ENCODE results near the gene SNX22. TPM values are rescaled to one million over a fixed set of nuclear protein-coding genes. Genes with fewer than 3 reads are reported as not detected.

Gene SNX22
- total RNA-seq, 1 experiment from 2014 or later, result 0.91 TPM

DNA sequence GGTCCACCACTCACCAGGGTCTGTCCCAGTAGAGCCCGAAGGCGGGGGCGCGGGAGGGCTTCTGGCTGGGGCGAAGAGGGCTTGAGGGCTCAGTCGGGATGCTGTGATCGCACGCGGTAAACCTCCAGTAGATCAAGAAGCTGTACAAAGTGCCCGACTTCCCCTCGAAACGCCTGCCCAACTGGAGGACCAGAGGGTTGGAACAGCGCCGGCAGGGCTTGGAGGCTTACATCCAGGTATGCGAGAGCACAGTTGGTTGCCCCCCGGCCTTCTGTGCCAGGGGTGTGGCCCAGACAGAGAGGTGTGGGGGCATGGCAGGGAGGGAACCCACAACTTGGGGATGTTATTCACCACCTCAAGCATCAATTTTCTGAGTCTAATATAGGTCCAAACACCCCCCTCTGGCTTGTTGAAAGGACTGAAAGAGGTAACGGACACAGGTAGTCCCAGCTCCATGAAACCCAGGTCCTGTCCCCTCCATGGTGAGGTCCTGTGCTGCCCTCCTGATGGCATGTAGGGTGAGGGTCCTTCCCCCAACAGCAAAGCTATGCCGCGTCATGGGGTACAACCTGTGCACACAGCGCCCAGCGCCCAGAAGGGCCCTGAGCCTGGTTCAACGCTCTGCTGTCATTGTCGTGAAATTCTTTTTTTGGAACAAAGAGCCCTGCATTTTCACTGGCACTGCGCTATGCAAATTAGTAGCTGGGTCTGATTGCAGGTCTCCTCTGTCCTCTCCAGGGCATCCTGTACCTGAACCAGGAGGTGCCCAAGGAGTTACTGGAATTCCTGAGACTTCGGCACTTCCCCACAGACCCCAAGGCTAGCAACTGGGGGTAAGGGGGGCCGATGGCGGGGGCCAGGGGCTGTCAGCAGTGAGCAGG lies 1.2 kb downstream of the SNX22 start:
- ChIA-PET CTCF (interaction anchor here (0.5 to 2.4 kb wide), 9 partner anchors 10 to 559 kb away, joined by 3 to 19 read pairs (median 4); partner anchors contain the start of genes CIAO2A, PPIB and SNX1), POLR2A (interaction anchor here (0.6 to 1.4 kb wide), 3 partner anchors 10 to 1069 kb away, joined by 3 read pairs; partner anchors contain the start of gene PPIB)
- TF ChIP-seq, protein P1, sequence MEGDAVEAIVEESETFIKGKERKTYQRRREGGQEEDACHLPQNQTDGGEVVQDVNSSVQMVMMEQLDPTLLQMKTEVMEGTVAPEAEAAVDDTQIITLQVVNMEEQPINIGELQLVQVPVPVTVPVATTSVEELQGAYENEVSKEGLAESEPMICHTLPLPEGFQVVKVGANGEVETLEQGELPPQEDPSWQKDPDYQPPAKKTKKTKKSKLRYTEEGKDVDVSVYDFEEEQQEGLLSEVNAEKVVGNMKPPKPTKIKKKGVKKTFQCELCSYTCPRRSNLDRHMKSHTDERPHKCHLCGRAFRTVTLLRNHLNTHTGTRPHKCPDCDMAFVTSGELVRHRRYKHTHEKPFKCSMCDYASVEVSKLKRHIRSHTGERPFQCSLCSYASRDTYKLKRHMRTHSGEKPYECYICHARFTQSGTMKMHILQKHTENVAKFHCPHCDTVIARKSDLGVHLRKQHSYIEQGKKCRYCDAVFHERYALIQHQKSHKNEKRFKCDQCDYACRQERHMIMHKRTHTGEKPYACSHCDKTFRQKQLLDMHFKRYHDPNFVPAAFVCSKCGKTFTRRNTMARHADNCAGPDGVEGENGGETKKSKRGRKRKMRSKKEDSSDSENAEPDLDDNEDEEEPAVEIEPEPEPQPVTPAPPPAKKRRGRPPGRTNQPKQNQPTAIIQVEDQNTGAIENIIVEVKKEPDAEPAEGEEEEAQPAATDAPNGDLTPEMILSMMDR (IDR thresholded peaks at IDR 0.05; ENCODE audit: insufficient read depth in 1 of 2, low read depth in 1 of 2, low read length in 1 of 2, severe bottlenecking in 1 of 2, unreplicated experiment in 1 of 2), result no peak
- Mint-ChIP-seq H3K4me1 (ENCODE audit: low read depth, unreplicated experiment) (peaks cover 9% of the 10 kb centered on the region), H3K36me3 (ENCODE audit: insufficient read depth, unreplicated experiment) (peaks cover 53% of the 10 kb centered on the region), H3K27me3 (ENCODE audit: insufficient read depth, unreplicated experiment) (no peaks in the 10 kb centered on the region), H3K27ac (ENCODE audit: unreplicated experiment) (no peak overlapping the region), H3K9me3 (ENCODE audit: unreplicated experiment) (no peaks in the 10 kb centered on the region), H3K4me3 (ENCODE audit: unreplicated experiment) (peak overlapping the region; percentile 73)
- no peak for DNase-seq
- intact Hi-C loops (cut with micrococcal nuclease; ENCODE audit: unreplicated experiment), result loop anchor here (2.0 kb wide), 1 partner anchor 60 kb away; the partner anchor contains the start of gene CIAO2A
- no peaks in the 10 kb centered on the region for H3K36me3 ChIP-seq (ENCODE audit: control insufficient read depth, insufficient read depth, low read length)
- H3K4me3 ChIP-seq (ENCODE audit: low read depth, low read length), result no peak overlapping the region
- H3K4me1 ChIP-seq, result peaks cover 5% of the 10 kb centered on the region; the same call in 1 of the 2 replicates
- H3K9me3 ChIP-seq, result no peaks in the 10 kb centered on the region
- H3K27me3 ChIP-seq (replicated peaks; ENCODE audit: control insufficient read depth, insufficient read depth, low read length), result no peaks in the 10 kb centered on the region
- no TSS peak for BruUV-seq (replicated peaks)

DNA sequence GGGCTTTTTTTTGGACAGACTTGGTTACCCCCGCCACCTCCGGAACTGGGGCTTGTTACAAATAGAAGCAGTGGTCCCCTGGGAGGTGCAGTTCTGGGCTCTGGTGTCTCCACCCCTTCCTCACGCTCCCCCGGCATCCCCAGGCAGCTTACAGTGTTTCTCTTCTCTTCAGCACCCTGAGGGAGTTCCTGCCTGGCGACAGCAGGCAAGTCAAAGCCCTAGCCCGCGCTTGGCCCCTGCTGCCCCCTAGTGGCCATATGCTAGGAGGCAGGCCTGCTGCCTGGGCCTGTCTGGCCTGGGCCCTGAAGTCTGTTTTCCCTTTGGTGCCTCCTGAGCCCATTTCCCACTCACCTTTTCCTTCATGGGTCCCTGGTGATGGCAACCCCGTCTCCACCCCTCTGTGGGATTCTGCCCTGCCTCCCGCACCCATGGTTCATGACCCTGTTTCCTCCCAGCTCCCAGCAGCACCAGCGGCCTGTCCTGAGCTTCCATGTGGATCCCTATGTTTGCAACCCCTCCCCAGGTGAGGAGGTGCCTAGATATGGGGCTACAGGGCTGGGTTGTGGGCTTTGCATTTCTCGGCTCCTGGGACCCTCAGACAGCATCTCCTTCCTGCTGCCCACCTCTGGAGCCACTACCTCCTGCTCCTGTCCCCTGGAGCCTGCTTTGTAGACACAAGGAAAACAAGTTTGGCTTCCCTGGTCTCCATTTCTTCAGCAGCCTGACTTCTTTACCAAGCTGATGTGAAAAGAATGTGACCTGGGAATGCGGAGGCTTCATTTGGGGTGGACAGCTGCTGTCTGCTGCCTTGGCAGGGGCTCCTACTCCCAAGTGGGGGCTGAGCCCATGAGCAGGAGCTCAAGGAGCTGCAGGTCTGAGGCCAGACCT lies 2.2 kb downstream of the SNX22 start:
- Mint-ChIP-seq H3K27ac (ENCODE audit: unreplicated experiment) (no peak overlapping the region), H3K36me3 (ENCODE audit: insufficient read depth, unreplicated experiment) (peaks cover 62% of the 10 kb centered on the region)

More for the DNA sequence above, 2.2 kb downstream of the SNX22 start:
- no TSS peak for BruUV-seq (replicated peaks)
- POLR2A ChIA-PET, result interaction anchor here (0.6 to 1.4 kb wide), 4 partner anchors 9 to 1112 kb away, joined by 3 read pairs; partner anchors contain the start of gene PPIB
- Histone ChIP-seq H3K4me3 (ENCODE audit: low read depth, low read length) (no peak overlapping the region), H3K36me3 (ENCODE audit: control insufficient read depth, insufficient read depth, low read length) (no peaks in the 10 kb centered on the region; the same call in 1 of the 2 replicates), H3K27me3 (replicated peaks; ENCODE audit: control insufficient read depth, insufficient read depth, low read length) (no peaks in the 10 kb centered on the region), H3K9me3 (no peaks in the 10 kb centered on the region), H3K4me1 (peaks cover 5% of the 10 kb centered on the region; the same call in 1 of the 2 replicates)
- peak; percentile 85 to 94 for DNase-seq
- Mint-ChIP-seq H3K9me3 (ENCODE audit: unreplicated experiment) (no peaks in the 10 kb centered on the region), H3K27me3 (ENCODE audit: insufficient read depth, unreplicated experiment) (no peaks in the 10 kb centered on the region), H3K4me3 (ENCODE audit: unreplicated experiment) (peak overlapping the region; percentile 53), H3K4me1 (ENCODE audit: low read depth, unreplicated experiment) (peaks cover 9% of the 10 kb centered on the region)
- CTCF ChIA-PET, result interaction anchor here (0.5 to 2.4 kb wide), 9 partner anchors 9 to 558 kb away, joined by 3 to 19 read pairs (median 4); partner anchors contain the start of genes CIAO2A, PPIB and SNX1
- intact Hi-C loops (cut with micrococcal nuclease; ENCODE audit: unreplicated experiment), result loop anchor here (2.0 kb wide), 1 partner anchor 61 kb away; the partner anchor contains the start of gene CIAO2A
- TF ChIP-seq, protein P1 (IDR thresholded peaks at IDR 0.05; ENCODE audit: insufficient read depth in 1 of 2, low read depth in 1 of 2, low read length in 1 of 2, severe bottlenecking in 1 of 2, unreplicated experiment in 1 of 2), result peak; percentile 92 to 95

Measured in Caco-2 (cell line).